ENCODE results near the gene CSNK1G2. TPM values are rescaled to one million over a fixed set of nuclear protein-coding genes. Genes with fewer than 3 reads are reported as not detected.

The CSNK1G2 gene
- total and polyA plus RNA-seq, 2 of the 13 experiments (the other 11 are each of a cell fraction or from before 2014, with no cell fraction given) = 53.8 to 72.5 TPM

- TF ChIP-seq HMGXB4 (CRISPR knock-in tag; IDR thresholded peaks at IDR 0.05; ENCODE audit: borderline replicate concordance in 1 of 2, low read depth in 1 of 2) (peak; percentile 50 to 57; a peak in 2 of 4 replicates), ISL2 (CRISPR knock-in tag; IDR thresholded peaks at IDR 0.05) (no peak), SRY (CRISPR knock-in tag; IDR thresholded peaks at IDR 0.05) (no peak), ZNF34 (CRISPR knock-in tag; IDR thresholded peaks at IDR 0.05; ENCODE audit: borderline replicate concordance) (no peak), NFRKB (IDR thresholded peaks at IDR 0.05) (no peak), HOXA3 (CRISPR knock-in tag; IDR thresholded peaks at IDR 0.05) (peak; percentile 80), NONO (IDR thresholded peaks at IDR 0.05) (no peak), NONO (CRISPR knock-in tag; conservative IDR thresholded peaks at IDR 0.05) (no peak), RARA (CRISPR knock-in tag; IDR thresholded peaks at IDR 0.05) (0 out of 2 replicates have a peak, but pooled peaks have one; percentile 9), MTA3 (CRISPR knock-in tag; IDR thresholded peaks at IDR 0.05) (no peak), TBP (CRISPR knock-in tag; IDR thresholded peaks at IDR 0.05) (no peak), ZNF687 (CRISPR knock-in tag; IDR thresholded peaks at IDR 0.05) (peak; percentile 44), ZBTB34 (CRISPR knock-in tag; IDR thresholded peaks at IDR 0.05) (no peak), SALL1 (CRISPR knock-in tag; IDR thresholded peaks at IDR 0.05) (peak; percentile 50), PHF5A (CRISPR knock-in tag; IDR thresholded peaks at IDR 0.05; ENCODE audit: low read depth, unreplicated experiment) (no peak), ZFX (CRISPR knock-in tag; IDR thresholded peaks at IDR 0.05; ENCODE audit: low read depth) (peak; percentile 44; the same call in 1 of the 2 replicates), MAFF (IDR thresholded peaks at IDR 0.05; ENCODE audit: low read depth, low read length) (no peak), XRCC5 (optimal IDR thresholded peaks at IDR 0.05; ENCODE audit: low read length) (peak; percentile 60), TEAD3 (CRISPR knock-in tag; optimal IDR thresholded peaks at IDR 0.05; ENCODE audit: borderline replicate concordance) (peak; percentile 61), ZNF20 (CRISPR knock-in tag; IDR thresholded peaks at IDR 0.05) (no peak), KMT2B (CRISPR knock-in tag; IDR thresholded peaks at IDR 0.05) (no peak), ZBTB38 (CRISPR knock-in tag; IDR thresholded peaks at IDR 0.05) (peak; percentile 95), THAP7 (CRISPR knock-in tag; IDR thresholded peaks at IDR 0.05) (no peak)
Measured at GRCh38 chr19:1945899-1946298, 4.9 kb downstream of the CSNK1G2 start (continued).
